ENCODE measurements around the gene EYA3. TPM values are rescaled to one million over a fixed set of nuclear protein-coding genes. Genes with fewer than 3 reads are reported as not detected.

The EYA3 gene
- total and polyA plus RNA-seq, 2 donors from 2014 or later: 10.2 to 32.0 TPM

DNA sequence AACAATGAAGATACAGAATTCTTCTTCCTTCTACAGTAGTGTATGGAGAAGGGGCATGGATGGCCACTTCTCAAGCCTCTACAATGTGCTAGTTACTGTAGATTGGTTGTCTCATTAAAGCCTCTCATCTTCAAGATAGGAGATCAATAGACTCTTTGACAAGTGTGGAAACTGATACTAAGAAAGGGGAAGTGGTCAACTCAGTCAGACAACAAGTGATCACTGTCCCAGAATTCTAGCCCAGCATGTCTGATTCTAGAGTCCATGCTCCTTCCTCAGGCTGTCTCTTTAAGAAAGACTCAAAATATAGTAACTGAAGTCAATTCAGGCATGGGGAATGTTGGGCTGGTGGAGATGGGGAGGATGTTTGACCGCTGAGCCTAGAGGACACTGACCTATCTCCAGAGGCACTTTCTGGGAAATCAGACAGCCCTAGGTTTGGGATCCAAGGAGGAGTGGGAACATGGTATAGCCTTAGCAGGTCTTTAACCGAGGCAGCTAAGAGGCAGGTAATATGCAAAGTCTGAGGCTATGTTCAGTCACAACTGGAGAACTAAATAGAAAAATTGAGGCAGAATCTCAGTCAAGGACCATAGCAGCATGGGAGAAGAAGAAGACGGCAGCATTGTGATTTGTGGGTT lies 39.3 kb upstream of the EYA3 start:
- no peak overlapping the region for H3K27ac ChIP-seq (ENCODE audit: low read depth in 2 of 2, low read length in 2 of 2)
- TF ChIP-seq, protein P1, sequence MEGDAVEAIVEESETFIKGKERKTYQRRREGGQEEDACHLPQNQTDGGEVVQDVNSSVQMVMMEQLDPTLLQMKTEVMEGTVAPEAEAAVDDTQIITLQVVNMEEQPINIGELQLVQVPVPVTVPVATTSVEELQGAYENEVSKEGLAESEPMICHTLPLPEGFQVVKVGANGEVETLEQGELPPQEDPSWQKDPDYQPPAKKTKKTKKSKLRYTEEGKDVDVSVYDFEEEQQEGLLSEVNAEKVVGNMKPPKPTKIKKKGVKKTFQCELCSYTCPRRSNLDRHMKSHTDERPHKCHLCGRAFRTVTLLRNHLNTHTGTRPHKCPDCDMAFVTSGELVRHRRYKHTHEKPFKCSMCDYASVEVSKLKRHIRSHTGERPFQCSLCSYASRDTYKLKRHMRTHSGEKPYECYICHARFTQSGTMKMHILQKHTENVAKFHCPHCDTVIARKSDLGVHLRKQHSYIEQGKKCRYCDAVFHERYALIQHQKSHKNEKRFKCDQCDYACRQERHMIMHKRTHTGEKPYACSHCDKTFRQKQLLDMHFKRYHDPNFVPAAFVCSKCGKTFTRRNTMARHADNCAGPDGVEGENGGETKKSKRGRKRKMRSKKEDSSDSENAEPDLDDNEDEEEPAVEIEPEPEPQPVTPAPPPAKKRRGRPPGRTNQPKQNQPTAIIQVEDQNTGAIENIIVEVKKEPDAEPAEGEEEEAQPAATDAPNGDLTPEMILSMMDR (IDR thresholded peaks at IDR 0.05; ENCODE audit: borderline replicate concordance, extremely low read depth, insufficient read depth): no peak
- FAIRE-seq: no peak

DNA sequence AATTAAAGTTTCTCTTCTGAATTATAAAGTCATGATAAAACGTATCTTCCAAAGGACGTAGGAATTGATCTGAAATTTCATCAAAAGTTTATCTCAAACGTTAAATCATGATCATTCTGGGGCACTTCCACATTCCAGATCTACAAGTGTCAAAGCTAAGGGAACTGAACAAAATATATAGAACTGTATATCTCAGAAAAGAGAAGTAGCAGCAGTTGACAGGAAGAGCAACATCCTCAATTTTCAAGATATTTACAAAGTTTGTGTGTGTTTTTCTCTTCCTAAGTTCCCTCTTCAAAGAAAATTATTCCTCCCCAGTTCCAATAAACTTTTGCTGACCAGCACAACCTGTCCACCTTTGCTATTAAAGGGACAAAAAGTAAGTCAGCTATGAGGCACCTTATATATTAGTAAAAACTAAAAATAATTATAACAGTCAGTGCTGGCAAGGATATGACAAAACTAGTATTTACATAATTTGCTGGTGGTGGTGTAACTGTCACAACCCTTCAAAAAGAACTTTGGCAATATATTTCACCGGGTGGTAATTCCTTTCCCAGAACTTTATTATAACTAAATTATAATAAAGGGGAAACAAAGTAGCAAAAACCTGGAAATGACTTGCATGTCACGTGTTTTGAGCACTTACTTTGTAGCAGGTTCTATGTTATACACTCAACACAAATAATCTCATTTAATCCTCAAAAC lies 38.5 kb upstream of the EYA3 start:
- H3K36me3 ChIP-seq (ENCODE audit: control insufficient read depth in 2 of 3, insufficient read depth in 3 of 3, low read length in 3 of 3): no peaks in the 10 kb centered on the region
- H3K9me3 ChIP-seq (ENCODE audit: control insufficient read depth in 2 of 3, insufficient read depth in 1 of 3, low read length in 3 of 3): no peaks in the 10 kb centered on the region
- intact Hi-C loops (cut with DNase I): no loop called here
- TF ChIP-seq, protein P1 (IDR thresholded peaks at IDR 0.05; ENCODE audit: borderline replicate concordance, extremely low read depth, insufficient read depth): no peak
- DNase-seq (no peak), FAIRE-seq (no peak)
- H3K27ac ChIP-seq (ENCODE audit: low read depth in 2 of 2, low read length in 2 of 2): no peak overlapping the region
- H3K4me1 ChIP-seq (ENCODE audit: control insufficient read depth in 2 of 3, insufficient read depth in 2 of 3, low read depth in 1 of 3, low read length in 3 of 3): no peaks in the 10 kb centered on the region
- H3K9ac ChIP-seq (ENCODE audit: low read length in 3 of 3): no peak overlapping the region
- H3K4me3 ChIP-seq (ENCODE audit: low read length in 3 of 3): no peak overlapping the region
- no peaks in the 10 kb centered on the region for H3K27me3 ChIP-seq (ENCODE audit: control insufficient read depth, insufficient read depth, low read length)

More for the DNA sequence above, 39.3 kb upstream of the EYA3 start:
- intact Hi-C loops (cut with DNase I): no loop called here
- H3K4me3 ChIP-seq (ENCODE audit: low read length in 3 of 3): no peak overlapping the region
- no peak overlapping the region for H3K9ac ChIP-seq (ENCODE audit: low read length in 3 of 3)
- peak in 1 of 5 donors; percentile 4 for DNase-seq
- no peaks in the 10 kb centered on the region for H3K27me3 ChIP-seq (ENCODE audit: control insufficient read depth, insufficient read depth, low read length)
- H3K4me1 ChIP-seq (ENCODE audit: control insufficient read depth in 2 of 3, insufficient read depth in 2 of 3, low read depth in 1 of 3, low read length in 3 of 3): no peaks in the 10 kb centered on the region
- no peaks in the 10 kb centered on the region for H3K9me3 ChIP-seq (ENCODE audit: control insufficient read depth in 2 of 3, insufficient read depth in 1 of 3, low read length in 3 of 3)
- H3K36me3 ChIP-seq (ENCODE audit: control insufficient read depth in 2 of 3, insufficient read depth in 3 of 3, low read length in 3 of 3): no peaks in the 10 kb centered on the region

DNA sequence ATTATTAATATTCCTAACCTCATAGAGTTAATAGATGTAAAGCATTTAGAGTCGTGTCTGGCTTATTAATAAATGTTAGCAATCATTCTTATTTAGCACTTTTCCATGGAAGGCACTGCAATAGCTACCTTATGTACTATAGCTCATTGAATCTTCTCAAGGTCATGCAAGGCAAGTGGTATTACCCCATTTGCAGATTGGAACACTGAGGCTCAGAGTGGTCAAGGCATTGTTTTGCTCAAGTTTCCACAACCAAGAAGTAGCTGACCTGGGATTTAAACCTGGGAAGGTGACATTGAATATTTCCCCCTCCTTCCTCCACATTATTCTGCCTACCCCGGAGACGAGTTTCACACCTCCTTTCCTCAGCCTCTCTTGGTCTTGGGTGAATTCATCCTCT lies 37.8 kb upstream of the EYA3 start:
- no peaks in the 10 kb centered on the region for H3K9me3 ChIP-seq (ENCODE audit: control insufficient read depth in 2 of 3, insufficient read depth in 1 of 3, low read length in 3 of 3)
- H3K27ac ChIP-seq (ENCODE audit: low read depth in 2 of 2, low read length in 2 of 2): no peak overlapping the region
- H3K36me3 ChIP-seq (ENCODE audit: control insufficient read depth in 2 of 3, insufficient read depth in 3 of 3, low read length in 3 of 3): no peaks in the 10 kb centered on the region
- no peak overlapping the region for H3K4me3 ChIP-seq (ENCODE audit: low read length in 3 of 3)
- intact Hi-C loops (cut with DNase I): no loop called here
- DNase-seq (no peak), FAIRE-seq (no peak)
- no peaks in the 10 kb centered on the region for H3K27me3 ChIP-seq (ENCODE audit: control insufficient read depth, insufficient read depth, low read length)
- TF ChIP-seq, protein P1 (IDR thresholded peaks at IDR 0.05; ENCODE audit: borderline replicate concordance, extremely low read depth, insufficient read depth): no peak
- no peaks in the 10 kb centered on the region for H3K4me1 ChIP-seq (ENCODE audit: control insufficient read depth in 2 of 3, insufficient read depth in 2 of 3, low read depth in 1 of 3, low read length in 3 of 3)
- no peak overlapping the region for H3K9ac ChIP-seq (ENCODE audit: low read length in 3 of 3)

All from kidney (tissue), 14 donors.